AG20443 (cell line): ENCODE results near the gene MTHFD1.
"Not testable (repeated sequence)": the region's sequence is repeated elsewhere in the genome, so short reads cannot be mapped to it uniquely, and the experiment has no call there.

Experiments used
- DNase-seq: peaks from one replicate; pipeline ENCODE4 v3.0.0; 2012; ENCODE audit warnings: low spot score, mixed read lengths

MTHFD1 gene

GRCh38 chr14:64387782-64388532, at the start of gene MTHFD1:
Gene MTHFD1 (plus strand): TSS chr14:64388353. CDS start chr14:64388428, 75 bp downstream.
- DNase-seq = peak; percentile 100

- DNase-seq = peak; percentile 94
These were observed 49.4 kb upstream of the MTHFD1 start for GRCh38 chr14:64338616-64339316.

- DNase-seq = no peak
These were observed 47.5 kb upstream of the MTHFD1 start for GRCh38 chr14:64340560-64341196.

- DNase-seq = no peak
These were observed 40.4 kb upstream of the MTHFD1 start for GRCh38 chr14:64347748-64348147.

- DNase-seq = no peak
These were observed 38.2 kb upstream of the MTHFD1 start for GRCh38 chr14:64349741-64350490.

GRCh38 chr14:64363265-64363846, 24.8 kb upstream of the MTHFD1 start:
- no peak for DNase-seq

- no peak for DNase-seq
These were observed 23.2 kb upstream of the MTHFD1 start for GRCh38 chr14:64364907-64365306.

GRCh38 chr14:64365358-64365889, 22.7 kb upstream of the MTHFD1 start:
- DNase-seq = not testable (repeated sequence)

GRCh38 chr14:64369201-64369600, 19.0 kb upstream of the MTHFD1 start:
- no peak for DNase-seq

GRCh38 chr14:64387232-64387781, 846 bp upstream of the MTHFD1 start:
- DNase-seq = peak; percentile 47

- peak; percentile 30 for DNase-seq
These were observed 556 bp downstream of the MTHFD1 start for GRCh38 chr14:64388533-64389285.

- DNase-seq = no peak
These were observed 3.1 kb downstream of the MTHFD1 start for GRCh38 chr14:64391113-64391725.

- DNase-seq = no peak
These were observed 3.8 kb downstream of the MTHFD1 start for GRCh38 chr14:64391986-64392385.

GRCh38 chr14:64393189-64393726, 5.1 kb downstream of the MTHFD1 start:
- DNase-seq = not testable (repeated sequence)

GRCh38 chr14:64394423-64394822, 6.3 kb downstream of the MTHFD1 start:
- DNase-seq = no peak

- no peak for DNase-seq
These were observed 7.0 kb downstream of the MTHFD1 start for GRCh38 chr14:64394977-64395633.

GRCh38 chr14:64400829-64401459, 12.8 kb downstream of the MTHFD1 start:
- no peak for DNase-seq

- DNase-seq = no peak
These were observed 13.8 kb downstream of the MTHFD1 start for GRCh38 chr14:64401949-64402348.

- no peak for DNase-seq
These were observed 17.1 kb downstream of the MTHFD1 start for GRCh38 chr14:64405295-64405694.
